ENCODE data around the gene COL6A2. TPM values are rescaled to one million over a fixed set of nuclear protein-coding genes. Genes with fewer than 3 reads are reported as not detected.

Gene COL6A2
- total RNA-seq, 6 experiments from 2014 or later, result 17.3 to 81.7 (median 38.4) TPM

- peak overlapping the region in 1 of 3 donors; percentile 59 for H3K27ac ChIP-seq
- ATAC-seq (peak; percentile 27 to 47 (median 36)), DNase-seq (peak in 2 of 3 donors; percentile 40 to 41)
- no peaks in the 10 kb centered on the region for H3K9me3 ChIP-seq
- intact Hi-C loops (cut with DNase I), result loop anchor here in 1 of 2 donors (10.0 kb wide), 1 partner anchor 61 kb away; no protein-coding TSS in a partner anchor
- TF ChIP-seq POLR2A (IDR thresholded peaks at IDR 0.05) (no peak), CTCF (IDR thresholded peaks at IDR 0.05) (no peak)
- 15% methylated on average over 15 of the region's 22 CpGs for WGBS (ENCODE audit: insufficient coverage, low coverage, low lambda C conversion rate, missing lambda C conversion rate)
- H3K4me1 ChIP-seq, result no peaks in the 10 kb centered on the region
- H3K36me3 ChIP-seq, result no peaks in the 10 kb centered on the region
- H3K27me3 ChIP-seq, result no peaks in the 10 kb centered on the region
- H3K4me3 ChIP-seq, result no peak overlapping the region
These were observed 32.5 kb upstream of the COL6A2 start for GRCh38 chr21:46065215-46065913.

GRCh38 chr21:46065914-46066551 is 31.9 kb upstream of the COL6A2 start:
- TF ChIP-seq CTCF (IDR thresholded peaks at IDR 0.05) (no peak), POLR2A (IDR thresholded peaks at IDR 0.05) (no peak)

DNA sequence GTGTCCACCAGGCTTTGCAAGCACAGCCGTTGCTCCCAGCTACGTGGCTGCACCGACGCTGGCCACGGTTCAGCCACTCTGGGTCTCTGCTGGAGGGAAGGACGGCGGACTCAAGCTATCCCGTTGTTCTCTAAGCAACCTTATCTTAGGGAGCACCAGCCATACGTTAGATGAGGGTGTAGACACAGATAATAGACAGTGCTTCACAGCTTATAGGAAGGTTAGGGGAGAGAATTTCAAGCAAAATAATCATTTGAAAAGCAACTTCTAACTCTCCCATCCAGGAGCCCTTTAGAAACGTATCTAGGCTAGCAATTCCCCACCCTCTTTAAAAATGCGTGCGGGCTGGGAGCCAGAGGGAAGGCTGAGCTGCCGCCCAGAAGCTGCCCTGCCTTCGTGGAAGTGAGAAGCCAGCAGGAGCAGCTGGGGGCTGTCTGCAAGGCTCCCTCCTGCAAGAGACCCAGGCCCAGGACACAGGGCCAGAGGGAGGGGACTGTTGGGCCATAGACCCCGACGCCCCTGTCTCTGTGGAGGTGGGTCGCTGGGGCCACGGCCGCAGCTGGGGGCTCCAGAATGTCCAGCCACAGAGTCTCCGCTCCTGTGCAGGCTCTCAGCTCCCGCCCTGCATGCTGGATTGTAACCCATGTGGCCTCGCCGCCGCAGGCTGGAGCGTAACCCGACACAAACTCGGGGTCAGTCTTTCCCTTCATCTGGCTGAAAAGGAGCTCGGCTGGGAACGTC is 31.2 kb upstream of the COL6A2 start:
- no peaks in the 10 kb centered on the region for H3K4me1 ChIP-seq
- TF ChIP-seq CTCF (IDR thresholded peaks at IDR 0.05) (no peak), POLR2A (IDR thresholded peaks at IDR 0.05) (no peak)
- H3K36me3 ChIP-seq, result no peaks in the 10 kb centered on the region
- DNase-seq (no peak), ATAC-seq (no peak)
- H3K27me3 ChIP-seq, result no peaks in the 10 kb centered on the region
- H3K4me3 ChIP-seq, result no peak overlapping the region
- intact Hi-C loops (cut with DNase I), result loop anchor here in 1 of 2 donors (10.0 kb wide), 1 partner anchor 62 kb away; no protein-coding TSS in a partner anchor
- H3K27ac ChIP-seq, result peak overlapping the region in 1 of 3 donors; percentile 51
- no peaks in the 10 kb centered on the region for H3K9me3 ChIP-seq
- WGBS (ENCODE audit: insufficient coverage, low coverage, low lambda C conversion rate, missing lambda C conversion rate), result 46% methylated on average over 18 of the region's 29 CpGs

More at GRCh38 chr21:46065914-46066551, 31.9 kb upstream of the COL6A2 start:
- no peaks in the 10 kb centered on the region for H3K9me3 ChIP-seq
- H3K4me3 ChIP-seq, result no peak overlapping the region
- no peaks in the 10 kb centered on the region for H3K4me1 ChIP-seq
- 51% methylated on average over 20 of the region's 23 CpGs for WGBS (ENCODE audit: insufficient coverage, low coverage, low lambda C conversion rate, missing lambda C conversion rate)
- H3K27me3 ChIP-seq, result no peaks in the 10 kb centered on the region
- H3K36me3 ChIP-seq, result no peaks in the 10 kb centered on the region
- DNase-seq (no peak), ATAC-seq (peak in 1 of 4 donors; percentile 47)
- peak overlapping the region in 1 of 3 donors; percentile 59 for H3K27ac ChIP-seq
- intact Hi-C loops (cut with DNase I), result loop anchor here in 1 of 2 donors (10.0 kb wide), 1 partner anchor 61 kb away; no protein-coding TSS in a partner anchor

- ATAC-seq (no peak), DNase-seq (peak in 1 of 3 donors; percentile 39)
- Histone ChIP-seq H3K36me3 (no peaks in the 10 kb centered on the region), H3K27me3 (no peaks in the 10 kb centered on the region), H3K9me3 (no peaks in the 10 kb centered on the region), H3K4me1 (no peaks in the 10 kb centered on the region), H3K4me3 (no peak overlapping the region), H3K27ac (peak overlapping the region in 1 of 3 donors; percentile 51)
- intact Hi-C loops (cut with DNase I), result loop anchor here in 1 of 2 donors (10.0 kb wide), 1 partner anchor 63 kb away; no protein-coding TSS in a partner anchor
- 13% methylated on average over 3 of the region's 32 CpGs for WGBS (ENCODE audit: insufficient coverage, low coverage, low lambda C conversion rate, missing lambda C conversion rate)
- TF ChIP-seq CTCF (IDR thresholded peaks at IDR 0.05), result no peak
- no peak for TF ChIP-seq POLR2A (IDR thresholded peaks at IDR 0.05)
These were observed 30.3 kb upstream of the COL6A2 start for GRCh38 chr21:46067505-46068201.

Measured in right lobe of liver (tissue), 6 donors.